Liver (tissue), 3 donors: ENCODE results near the gene EVA1C.

ENCODE experiments used
- CTCF ChIP-seq: fragments of 150-350 bp; IDR thresholded peaks from 2 replicates; pipeline ENCODE4 v1.5.1; 2017; ENCODE audit warnings: improper control_type of control experiment, low read depth, low read length; ENCODE audit not compliant: missing input control
- EGR1 ChIP-seq, 2 donors: IDR thresholded peaks; 2 replicates each; pipeline ENCODE4 v1.6.1; 2016 to 2018; ENCODE audit warnings: antibody characterized with exemption in 2 of 2, low read depth in 2 of 2
- REST ChIP-seq: IDR thresholded peaks from 2 replicates; pipeline ENCODE4 v1.6.1; 2016; ENCODE audit warnings: antibody characterized with exemption, mild to moderate bottlenecking
- donor health status: healthy.
- donor health status: healthy.

GRCh38 chr21:32426592-32427051 lies 14.1 kb downstream of the EVA1C start:
- TF ChIP-seq EGR1 (IDR thresholded peaks at IDR 0.05; ENCODE audit: low read depth in 2 of 2) (no peak), CTCF (no peak), REST (no peak)
